IMR-90 (cell line): ENCODE measurements around the gene PTPRCAP.

ENCODE experiments used
- BHLHE40 ChIP-seq: fragments of 150-350 bp; IDR thresholded peaks from 2 replicates; pipeline ENCODE4 v1.6.1; 2016; ENCODE audit warnings: mild to moderate bottlenecking, low read depth, low read length
- CEBPB ChIP-seq: IDR thresholded peaks from 2 replicates; pipeline ENCODE4 v1.6.1; 2012; ENCODE audit warnings: low read depth, low read length, improper control_type of control experiment
- CHD1 ChIP-seq: IDR thresholded peaks from 2 replicates; pipeline ENCODE4 v1.6.1; 2012; ENCODE audit warnings: low read depth, low read length, improper control_type of control experiment
- FOS ChIP-seq: fragments of 150-350 bp; IDR thresholded peaks from 2 replicates; pipeline ENCODE4 v1.6.1; 2016; ENCODE audit warnings: low read depth, low read length
- MAFK ChIP-seq: IDR thresholded peaks from 2 replicates; pipeline ENCODE4 v1.6.1; 2012; ENCODE audit warnings: low read depth, low read length, improper control_type of control experiment
- MAZ ChIP-seq: IDR thresholded peaks from 2 replicates; pipeline ENCODE4 v1.6.1; 2012; ENCODE audit warnings: low read depth, mild to moderate bottlenecking, low read length, improper control_type of control experiment, moderate library complexity, borderline replicate concordance
- POLR2A ChIP-seq: IDR thresholded peaks from 2 replicates; pipeline ENCODE4 v1.6.1; 2012; ENCODE audit warnings: mild to moderate bottlenecking, low read depth, low read length
- RAD21 ChIP-seq: IDR thresholded peaks from 2 replicates; pipeline ENCODE4 v1.6.1; 2012; ENCODE audit warnings: low read length, improper control_type of control experiment
- SMC3 ChIP-seq: fragments of 150-350 bp; IDR thresholded peaks from 2 replicates; pipeline ENCODE4 v1.6.1; 2016; ENCODE audit warnings: low read depth, mild to moderate bottlenecking, antibody characterized with exemption, low read length, moderate library complexity
- TF ChIP-seq, protein P1 (sequence below): conservative IDR thresholded peaks from 2 replicates; pipeline ENCODE4 v1.5.1; 2012; ENCODE audit warnings: mild to moderate bottlenecking, low read depth, low read length, improper control_type of control experiment
- TF ChIP-seq, protein P2 (sequence below): fragments of 150-350 bp; IDR thresholded peaks from 2 replicates; pipeline ENCODE4 v1.6.1; 2016; ENCODE audit warnings: low read depth, mild to moderate bottlenecking, low read length, moderate library complexity, borderline replicate concordance
- TF ChIP-seq, protein P3 (sequence below): fragments of 150-350 bp; IDR thresholded peaks from 2 replicates; pipeline ENCODE4 v1.6.1; 2017; ENCODE audit warnings: mild to moderate bottlenecking, antibody characterized with exemption, low read length, low read depth

DNA sequence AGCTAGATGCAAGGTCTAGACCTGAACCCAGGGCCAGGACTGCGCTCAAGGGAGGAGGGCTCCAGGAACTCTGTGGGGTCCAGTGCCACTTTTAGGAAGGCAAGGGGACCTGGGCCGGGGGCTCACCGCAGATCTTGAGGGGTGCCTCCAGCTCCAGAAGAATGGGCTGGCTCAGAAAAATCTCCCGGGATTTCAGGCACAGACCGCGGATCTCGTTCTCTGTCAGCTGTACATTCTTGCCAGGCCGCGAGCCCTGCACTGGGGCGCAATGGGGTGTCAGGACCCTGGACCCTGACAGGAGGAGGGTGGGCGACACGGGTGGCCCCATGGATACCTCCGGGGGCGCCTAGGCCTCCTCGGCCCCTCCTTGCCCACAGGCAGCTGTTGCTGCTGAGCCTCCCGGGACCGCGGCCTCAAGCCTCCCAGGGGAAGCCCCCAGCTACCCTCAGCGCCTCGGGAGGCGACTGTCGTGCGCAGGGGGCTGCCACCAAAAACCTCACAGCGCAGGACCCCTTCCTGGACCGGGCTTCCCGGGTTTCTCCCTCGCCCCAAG is 36.5 kb downstream of the PTPRCAP start:
- TF ChIP-seq, protein P1, sequence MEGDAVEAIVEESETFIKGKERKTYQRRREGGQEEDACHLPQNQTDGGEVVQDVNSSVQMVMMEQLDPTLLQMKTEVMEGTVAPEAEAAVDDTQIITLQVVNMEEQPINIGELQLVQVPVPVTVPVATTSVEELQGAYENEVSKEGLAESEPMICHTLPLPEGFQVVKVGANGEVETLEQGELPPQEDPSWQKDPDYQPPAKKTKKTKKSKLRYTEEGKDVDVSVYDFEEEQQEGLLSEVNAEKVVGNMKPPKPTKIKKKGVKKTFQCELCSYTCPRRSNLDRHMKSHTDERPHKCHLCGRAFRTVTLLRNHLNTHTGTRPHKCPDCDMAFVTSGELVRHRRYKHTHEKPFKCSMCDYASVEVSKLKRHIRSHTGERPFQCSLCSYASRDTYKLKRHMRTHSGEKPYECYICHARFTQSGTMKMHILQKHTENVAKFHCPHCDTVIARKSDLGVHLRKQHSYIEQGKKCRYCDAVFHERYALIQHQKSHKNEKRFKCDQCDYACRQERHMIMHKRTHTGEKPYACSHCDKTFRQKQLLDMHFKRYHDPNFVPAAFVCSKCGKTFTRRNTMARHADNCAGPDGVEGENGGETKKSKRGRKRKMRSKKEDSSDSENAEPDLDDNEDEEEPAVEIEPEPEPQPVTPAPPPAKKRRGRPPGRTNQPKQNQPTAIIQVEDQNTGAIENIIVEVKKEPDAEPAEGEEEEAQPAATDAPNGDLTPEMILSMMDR, result no peak
- TF ChIP-seq POLR2A, result no peak
- no peak for TF ChIP-seq CHD1
- no peak for TF ChIP-seq MAZ
- no peak for TF ChIP-seq MAFK
- TF ChIP-seq RAD21, result no peak
- TF ChIP-seq, protein P2, sequence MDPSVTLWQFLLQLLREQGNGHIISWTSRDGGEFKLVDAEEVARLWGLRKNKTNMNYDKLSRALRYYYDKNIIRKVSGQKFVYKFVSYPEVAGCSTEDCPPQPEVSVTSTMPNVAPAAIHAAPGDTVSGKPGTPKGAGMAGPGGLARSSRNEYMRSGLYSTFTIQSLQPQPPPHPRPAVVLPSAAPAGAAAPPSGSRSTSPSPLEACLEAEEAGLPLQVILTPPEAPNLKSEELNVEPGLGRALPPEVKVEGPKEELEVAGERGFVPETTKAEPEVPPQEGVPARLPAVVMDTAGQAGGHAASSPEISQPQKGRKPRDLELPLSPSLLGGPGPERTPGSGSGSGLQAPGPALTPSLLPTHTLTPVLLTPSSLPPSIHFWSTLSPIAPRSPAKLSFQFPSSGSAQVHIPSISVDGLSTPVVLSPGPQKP, result no peak
- no peak for TF ChIP-seq SMC3
- TF ChIP-seq BHLHE40, result no peak
- TF ChIP-seq CEBPB, result no peak
- TF ChIP-seq FOS, result no peak
- TF ChIP-seq, protein P3, sequence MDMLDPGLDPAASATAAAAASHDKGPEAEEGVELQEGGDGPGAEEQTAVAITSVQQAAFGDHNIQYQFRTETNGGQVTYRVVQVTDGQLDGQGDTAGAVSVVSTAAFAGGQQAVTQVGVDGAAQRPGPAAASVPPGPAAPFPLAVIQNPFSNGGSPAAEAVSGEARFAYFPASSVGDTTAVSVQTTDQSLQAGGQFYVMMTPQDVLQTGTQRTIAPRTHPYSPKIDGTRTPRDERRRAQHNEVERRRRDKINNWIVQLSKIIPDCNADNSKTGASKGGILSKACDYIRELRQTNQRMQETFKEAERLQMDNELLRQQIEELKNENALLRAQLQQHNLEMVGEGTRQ, result no peak
